Measurements from ENCODE around the gene NLGN3.

Gene NLGN3

DNA sequence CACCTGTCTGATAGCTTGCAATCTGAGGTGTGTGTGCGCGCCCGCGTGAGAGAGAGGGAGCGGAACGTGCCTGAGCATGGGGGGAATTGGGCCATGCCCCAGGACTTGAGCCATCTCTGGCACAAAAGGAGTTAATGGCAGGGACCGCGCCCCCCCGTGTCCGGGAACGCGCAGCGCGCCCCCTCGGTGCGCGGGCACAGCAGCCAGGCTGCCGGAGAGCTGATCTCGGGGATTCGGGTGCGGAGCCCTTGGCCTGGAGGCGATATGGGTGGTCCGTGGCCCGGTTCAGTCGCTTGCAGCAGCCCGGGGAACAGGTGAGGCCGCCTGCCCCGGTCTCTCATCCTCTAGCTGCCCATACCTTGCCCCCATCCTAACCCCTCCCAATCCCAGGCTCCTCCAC is at the start of gene NLGN3:
NLGN3 (plus strand) TSS at position 191 of the 400 bp plus-strand sequence. CDS start 2,909 bp downstream, outside the sequence.
- no peak for DNase-seq

GRCh38 chrX:71095033-71095432 is 49.6 kb upstream of the NLGN3 start:
- no peak for DNase-seq

DNA sequence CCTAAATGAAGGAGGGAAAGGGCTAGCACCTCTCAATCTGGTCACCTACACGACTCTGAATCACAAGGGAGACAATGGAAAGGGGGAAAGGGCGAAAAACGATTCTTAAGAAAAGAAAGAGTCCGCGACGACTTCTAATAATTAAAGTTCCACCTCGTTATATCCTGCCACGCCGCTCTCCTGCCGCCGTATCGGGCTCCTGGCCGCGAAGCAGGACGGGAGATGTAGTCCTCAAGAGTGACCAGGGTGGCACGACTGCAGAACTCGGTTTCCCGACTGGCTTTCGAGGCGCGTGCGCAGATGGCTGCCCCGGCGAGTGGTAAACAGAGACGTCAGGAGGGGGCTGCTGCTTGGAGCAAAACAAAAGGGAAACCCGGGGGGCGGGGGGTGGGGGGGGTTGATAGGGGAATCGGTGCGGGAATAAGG is 49.1 kb upstream of the NLGN3 start, which contains the start of gene FOXO4:
FOXO4 (plus strand) TSS at position 297 of the 426 bp plus-strand sequence. CDS start 678 bp downstream, outside the sequence.
- peak; percentile 87 for DNase-seq

- no peak for DNase-seq
Observed at GRCh38 chrX:71095981-71096759, 48.5 kb upstream of the NLGN3 start.

- DNase-seq, result no peak
Observed at GRCh38 chrX:71096760-71097032, 47.9 kb upstream of the NLGN3 start.

DNA sequence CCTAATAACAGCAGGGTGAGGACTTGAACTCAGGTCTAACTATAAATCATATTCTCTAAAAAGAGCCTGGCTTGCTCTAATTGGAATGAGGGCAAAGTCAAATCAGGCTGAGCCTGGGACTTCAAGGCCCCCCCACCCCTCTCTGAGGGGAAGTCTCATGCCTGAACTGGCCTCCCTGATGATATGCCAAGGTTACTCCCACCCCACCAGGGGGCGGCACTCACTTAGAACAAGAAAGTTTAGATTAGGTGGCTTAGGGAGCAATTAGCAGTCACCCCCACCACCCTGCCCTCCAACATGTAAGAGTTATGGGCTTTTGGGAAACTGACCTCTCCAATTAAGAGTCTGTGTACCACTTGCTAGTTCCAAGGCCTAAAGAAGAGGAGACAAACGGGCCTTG is 46.3 kb upstream of the NLGN3 start:
- DNase-seq, result peak; percentile 72

- no peak for DNase-seq
Observed at GRCh38 chrX:71098951-71099506, 45.6 kb upstream of the NLGN3 start.

GRCh38 chrX:71099736-71100135 is 44.9 kb upstream of the NLGN3 start:
- no peak for DNase-seq

- no peak for DNase-seq
Observed at GRCh38 chrX:71100581-71101505, 43.8 kb upstream of the NLGN3 start.

DNA sequence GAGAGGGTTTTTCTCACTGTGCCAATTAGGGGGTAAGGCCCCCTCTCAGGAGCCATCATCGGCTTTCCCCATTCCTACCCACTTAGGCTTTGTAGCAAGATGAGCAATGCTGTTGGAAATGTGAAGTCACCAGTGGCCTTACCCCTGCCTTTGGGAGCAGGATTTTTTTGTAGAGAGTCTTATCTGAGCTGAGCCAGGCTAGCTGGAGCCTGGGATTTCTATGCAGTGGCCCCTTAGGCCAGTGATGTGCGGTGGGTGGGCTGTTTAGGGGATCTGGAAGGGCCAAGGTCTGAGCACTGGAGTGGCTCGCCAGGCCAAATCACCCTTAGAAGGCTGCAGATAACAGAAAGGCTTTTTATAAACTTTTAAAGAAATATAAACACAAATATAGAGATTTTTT is 42.3 kb upstream of the NLGN3 start:
- no peak for DNase-seq

GRCh38 chrX:71103110-71103983 is 41.3 kb upstream of the NLGN3 start:
- DNase-seq, result peak; percentile 59

- DNase-seq, result no peak
Observed at GRCh38 chrX:71105628-71106027, 39.0 kb upstream of the NLGN3 start.

DNA sequence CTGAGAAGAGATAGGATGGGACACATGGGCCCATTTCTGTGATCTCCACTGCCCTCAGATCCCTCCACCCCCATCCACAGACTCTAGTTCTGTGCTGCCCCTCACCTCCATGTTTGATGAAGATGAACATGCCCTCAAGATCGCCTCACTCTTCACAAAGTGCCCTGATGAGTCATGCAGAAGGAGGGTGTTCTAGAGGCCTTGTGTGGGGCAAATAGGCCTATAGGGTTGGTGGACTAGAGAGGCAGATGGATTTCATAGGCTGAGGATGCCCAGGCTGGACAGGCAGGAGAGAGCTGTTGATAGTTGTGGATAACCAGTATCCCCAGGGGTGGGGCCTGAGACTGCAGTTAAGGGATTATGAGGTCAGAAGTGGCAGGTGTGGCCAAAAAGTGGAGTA is 38.2 kb upstream of the NLGN3 start, which contains the start of gene CXorf65:
CXorf65 (minus strand) TSS at position 314 of the 400 bp plus-strand sequence; CDS start at position 130, 184 bp downstream.
- DNase-seq, result no peak

GRCh38 chrX:71107245-71107644 is 37.4 kb upstream of the NLGN3 start:
- no peak for DNase-seq

DNA sequence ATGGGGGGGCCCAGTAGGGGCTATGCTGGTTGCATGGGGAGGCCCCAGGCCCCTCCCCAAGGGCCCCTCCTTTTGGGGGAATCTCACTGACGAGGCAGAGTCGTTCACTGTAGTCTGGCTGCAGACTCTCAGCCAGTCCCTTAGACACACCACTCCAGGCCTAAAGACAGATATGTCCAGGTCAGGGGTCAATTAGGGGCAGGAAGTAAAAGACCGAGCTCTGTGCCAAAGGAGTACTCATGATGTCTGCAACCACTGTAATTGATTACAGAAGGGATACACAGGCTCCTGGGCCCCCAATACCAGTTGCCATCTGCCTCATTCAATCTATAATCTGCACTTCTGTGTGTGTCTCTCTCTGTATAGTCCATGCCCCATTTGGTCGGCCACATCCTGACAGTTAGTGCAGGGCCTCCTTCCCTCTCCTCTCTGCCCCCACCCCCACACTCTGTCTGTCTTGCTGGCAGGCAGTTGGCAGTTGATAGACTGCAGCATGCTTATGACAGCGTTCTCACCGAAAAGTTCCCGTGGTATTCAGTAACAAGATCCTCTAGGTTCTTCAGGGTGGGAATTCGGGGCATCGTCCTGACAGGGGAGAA is 36.8 kb upstream of the NLGN3 start:
- DNase-seq, result no peak

- DNase-seq, result no peak
Observed at GRCh38 chrX:71109051-71109450, 35.6 kb upstream of the NLGN3 start.

DNA sequence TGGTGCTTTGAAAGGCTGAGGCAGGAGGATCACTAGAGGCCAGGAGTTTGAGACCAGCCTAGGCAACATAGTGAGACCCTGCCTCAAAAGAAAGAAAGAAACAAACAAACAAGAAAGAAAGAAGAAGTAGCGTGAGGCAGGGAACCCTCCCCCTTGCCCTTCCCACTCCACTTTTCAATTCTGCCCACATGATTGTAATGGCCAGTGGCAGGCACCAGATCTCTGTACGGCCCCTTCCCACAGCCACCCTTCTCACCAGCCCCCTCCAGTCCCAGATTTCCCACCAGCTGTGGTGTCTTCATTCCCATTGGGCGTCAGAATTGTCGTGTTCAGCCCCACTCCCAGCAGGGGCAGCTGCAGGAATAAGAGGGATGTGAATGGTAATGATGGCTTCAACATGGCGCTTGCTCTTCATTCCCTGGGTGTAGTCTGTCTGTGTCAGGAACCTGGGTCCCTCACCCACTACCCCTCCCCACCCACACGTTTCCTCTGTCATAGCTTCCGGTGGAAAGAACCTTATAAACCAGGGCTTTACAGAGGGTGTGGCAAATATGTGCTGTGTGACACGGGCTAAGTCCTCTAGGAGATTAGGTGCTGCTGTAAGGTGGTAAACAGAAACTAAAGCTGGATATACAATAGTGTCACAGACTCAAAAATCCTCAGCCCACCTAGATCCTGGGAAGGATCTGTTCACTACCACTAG is 33.3 kb upstream of the NLGN3 start, which contains the start of gene IL2RG:
IL2RG (minus strand) TSS at position 437 of the 703 bp plus-strand sequence; CDS start at position 399, 38 bp downstream.
- DNase-seq, result peak; percentile 65

DNA sequence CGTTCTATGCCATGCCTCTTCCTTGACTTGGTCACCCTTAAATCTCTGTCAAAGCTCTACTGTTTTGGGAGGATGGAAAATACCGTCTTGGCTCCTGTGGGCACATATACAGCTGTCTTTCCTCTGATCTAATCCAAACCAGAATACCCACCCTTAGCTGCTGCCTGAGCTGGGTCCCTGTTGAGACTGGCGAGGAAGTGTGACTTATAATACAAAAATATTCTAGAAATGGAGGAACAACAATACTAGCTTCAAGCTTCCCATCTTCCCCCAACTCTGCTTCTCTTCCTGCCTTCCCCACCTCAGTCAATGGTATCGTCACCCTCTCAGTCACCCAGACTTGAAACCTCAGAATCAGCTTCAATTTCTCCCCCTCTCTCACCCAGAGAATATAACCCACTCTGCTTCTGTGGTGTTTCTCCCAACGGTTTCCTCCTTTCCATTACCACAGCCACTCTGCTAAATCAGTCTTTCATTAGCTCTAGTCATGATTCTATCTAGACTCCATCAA is 32.7 kb upstream of the NLGN3 start:
- DNase-seq, result no peak

DNA sequence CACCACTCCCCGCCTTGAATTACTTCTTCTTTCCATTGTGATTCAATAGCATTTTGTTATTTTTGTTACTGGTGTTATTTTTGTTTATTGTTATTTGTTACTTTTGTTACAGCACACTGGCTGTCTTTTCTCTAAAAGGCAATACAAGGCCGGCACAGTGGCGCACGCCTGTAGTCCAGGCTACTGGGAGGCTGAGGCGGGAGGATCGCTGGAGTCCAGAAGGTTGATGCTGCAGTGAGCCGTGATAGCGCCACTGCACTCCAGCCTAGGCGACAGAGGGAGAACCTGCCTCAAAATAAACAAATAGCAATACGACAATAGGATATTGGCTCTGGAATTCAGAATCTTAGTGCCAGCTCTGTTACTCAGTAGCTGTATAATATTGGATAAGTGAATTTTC is 27.3 kb upstream of the NLGN3 start:
- DNase-seq, result no peak

DNA sequence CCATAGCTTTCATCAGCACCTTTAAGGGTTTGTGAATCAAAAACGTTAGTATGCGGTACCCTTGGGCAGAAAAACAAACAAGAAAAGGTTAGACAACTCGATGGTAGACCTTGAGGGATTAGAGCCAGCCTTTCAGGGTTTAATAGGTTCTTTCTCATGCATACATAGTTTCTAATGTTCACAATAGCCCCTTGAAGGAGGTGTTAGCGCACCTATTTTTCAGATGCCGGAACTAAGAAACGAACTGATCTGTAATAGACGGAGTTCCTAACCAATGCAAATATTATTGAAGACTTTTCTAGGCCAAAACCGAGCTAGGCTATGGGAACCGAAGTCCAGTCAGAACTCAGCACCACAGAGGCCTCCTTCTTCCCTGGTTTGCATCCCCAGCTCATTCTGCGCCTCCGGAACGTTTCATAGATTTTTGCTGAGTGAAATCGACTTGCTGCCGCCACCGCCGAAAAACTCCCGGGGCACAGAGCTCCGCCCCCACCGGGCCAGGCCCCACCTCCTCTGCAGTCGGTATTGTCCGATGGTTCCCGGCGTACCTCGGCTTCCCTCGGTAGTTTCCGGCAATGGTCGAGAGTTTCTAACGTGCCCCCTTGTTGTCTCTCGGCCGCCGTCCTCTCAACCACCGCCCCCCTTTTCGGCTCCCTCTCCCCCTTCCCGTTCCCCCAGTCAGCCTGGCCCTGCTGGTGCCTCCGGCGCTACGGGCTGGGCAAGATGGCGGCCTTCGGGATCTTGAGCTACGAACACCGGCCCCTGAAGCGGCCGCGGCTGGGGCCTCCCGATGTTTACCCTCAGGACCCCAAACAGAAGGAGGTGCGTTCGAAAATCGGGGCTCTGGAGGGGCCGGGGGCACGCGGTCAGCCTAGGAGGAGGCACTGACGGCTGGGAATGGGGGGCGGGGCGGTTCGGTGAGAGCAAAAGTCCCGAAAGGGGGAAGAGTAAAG is 26.3 kb upstream of the NLGN3 start, which contains the start of gene MED12:
MED12 (plus strand) TSS at position 565 of the 953 bp plus-strand sequence; CDS start at position 724, 159 bp downstream.
- peak; percentile 87 for DNase-seq
